Thyroid gland (tissue), 4 donors: ENCODE data around the gene MTFMT.

Source experiments
- CTCF ChIP-seq, 6 experiments: fragments of 200-600 bp in 3 of 6; fragments of 450-650 bp in 3 of 6; sonication (generic) in 3 of 6; IDR thresholded peaks; one replicate each; pipeline ENCODE4 v1.5.1; 2016 to 2019; ENCODE audit warnings: antibody characterized with exemption in 6 of 6, mild to moderate bottlenecking in 2 of 6, inconsistent platforms in 1 of 6, moderate library complexity in 1 of 6
- POLR2A ChIP-seq, 2 donors: fragments of 450-650 bp; IDR thresholded peaks; one replicate each; pipeline ENCODE4 v1.6.1; 2017; ENCODE audit warnings: antibody characterized with exemption in 2 of 2, mild to moderate bottlenecking in 2 of 2, moderate library complexity in 1 of 2

GRCh38 chr15:65060641-65061397 is 31.4 kb upstream of the MTFMT start:
- TF ChIP-seq CTCF (IDR thresholded peaks at IDR 0.05): no peak
- no peak for TF ChIP-seq POLR2A (IDR thresholded peaks at IDR 0.05)
